GM18499 (cell line): ENCODE data around the gene GMEB2.

Experiments used
- ATAC-seq: cut with Tn5 transposase; IDR thresholded peaks from one replicate; pipeline ENCODE4 v1.9.1; 2021; ENCODE audit warnings: moderate number of reproducible peaks; ENCODE audit not compliant: insufficient read depth, unreplicated experiment

Gene GMEB2

DNA sequence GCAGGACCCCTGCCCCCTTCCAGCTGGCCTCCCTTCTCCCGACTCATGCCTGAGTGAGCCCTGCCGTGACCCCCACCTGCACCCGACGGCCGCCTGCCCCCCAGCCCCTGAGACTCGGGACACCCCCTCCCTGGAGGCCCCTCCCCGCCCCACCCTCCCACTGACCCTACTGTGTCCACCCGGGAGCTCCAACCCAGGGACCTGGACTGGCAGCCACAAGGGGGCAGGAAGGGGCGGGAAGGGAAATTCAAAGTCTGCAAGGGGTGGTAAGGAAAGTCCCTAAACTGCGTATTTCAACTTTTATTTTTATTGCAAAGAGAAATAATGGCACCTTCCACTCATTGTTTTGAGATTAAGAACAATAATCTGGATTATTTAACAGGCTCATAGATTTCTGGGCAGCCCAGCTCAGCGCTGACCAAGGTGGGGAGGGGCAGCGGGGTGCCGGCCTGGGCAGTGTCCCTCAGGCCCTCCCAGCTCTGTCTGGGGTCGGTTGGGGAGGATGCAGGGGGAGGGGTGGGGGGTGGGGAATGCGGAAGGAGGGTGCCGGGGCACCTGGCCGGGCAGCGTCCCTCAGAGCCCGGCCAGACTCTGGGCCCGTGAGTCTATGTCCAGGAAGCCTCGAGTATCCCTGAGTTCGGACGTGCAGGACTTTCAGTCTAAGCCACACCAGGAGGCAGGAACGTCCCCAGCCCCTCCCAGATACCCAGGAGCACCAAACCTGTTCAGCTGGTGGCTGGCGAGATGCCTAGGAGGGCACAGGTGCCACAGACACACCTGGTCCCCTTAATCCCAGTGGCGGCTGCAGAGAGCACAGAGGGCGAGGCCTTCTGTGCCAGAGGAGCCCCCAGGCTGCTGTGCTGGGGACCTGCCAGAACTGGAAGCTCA, 88.5 kb downstream of the GMEB2 start:
- no peak for ATAC-seq
